OCI-LY3 (cell line): Measurements from ENCODE around the gene NT5M.
"Not testable (repeated sequence)": the region's sequence is repeated elsewhere in the genome, so short reads cannot be mapped to it uniquely, and the experiment has no call there.

Source experiments
- H2AFZ ChIP-seq: fragments of 200-600, 300-600 bp; shearing (Covaris generic); 2 replicates; pipeline ENCODE4 v1.6.0; 2014; ENCODE audit warnings: antibody characterized with exemption, low read depth, low read length
- H3K27ac ChIP-seq: fragments of 200-600, 300-600 bp; sonication (generic); 2 replicates; pipeline ENCODE4 v1.5.1; 2014; ENCODE audit warnings: mild to moderate bottlenecking, low read length, moderate library complexity, mixed read lengths
- H3K27me3 ChIP-seq: fragments of 200-600, 300-600 bp; sonication (generic); 2 replicates; pipeline ENCODE4 v1.6.1; 2014; ENCODE audit warnings: low read depth, low read length, mixed read lengths
- H3K36me3 ChIP-seq: fragments of 200-600, 300-600 bp; sonication (generic); replicated peaks from 2 replicates; pipeline ENCODE3; 2014; ENCODE audit warnings: low read depth, low read length, mixed read lengths
- H3K4me1 ChIP-seq: fragments of 300-600, 200-600 bp; sonication (generic); 2 replicates; pipeline ENCODE4 v1.6.1; 2014; ENCODE audit warnings: low read length, mixed read lengths
- H3K4me2 ChIP-seq: fragments of 200-600, 300-600 bp; sonication (generic); 2 replicates; pipeline ENCODE4 v1.6.1; 2014; ENCODE audit warnings: low read length, mixed read lengths
- H3K4me3 ChIP-seq: fragments of 300-600, 200-600 bp; sonication (generic); 2 replicates; pipeline ENCODE4 v1.5.1; 2014; ENCODE audit warnings: antibody characterized with exemption, mild to moderate bottlenecking, low read length, moderate library complexity
- H3K79me2 ChIP-seq: fragments of 300-600, 200-600 bp; shearing (Covaris generic); 2 replicates; pipeline ENCODE4 v1.6.1; 2014; ENCODE audit warnings: mild to moderate bottlenecking, low read length, mixed read lengths
- H3K9ac ChIP-seq: fragments of 300-600, 200-600 bp; shearing (Covaris generic); 2 replicates; pipeline ENCODE4 v1.6.0; 2014; ENCODE audit warnings: mild to moderate bottlenecking, low read length, moderate library complexity
- H3K9me3 ChIP-seq: fragments of 200-600, 300-600 bp; shearing (Covaris generic); 2 replicates; pipeline ENCODE4 v1.6.1; 2014; ENCODE audit warnings: low read length, mixed read lengths; ENCODE audit not compliant: insufficient read depth
- H4K20me1 ChIP-seq: fragments of 200-600, 300-600 bp; sonication (generic); 2 replicates; pipeline ENCODE4 v1.6.1; 2016; ENCODE audit warnings: low read length, mixed read lengths; ENCODE audit not compliant: insufficient read depth
- EZH2phosphoT487 ChIP-seq: fragments of 200-600 bp; shearing (Covaris generic); IDR thresholded peaks from 2 replicates; pipeline ENCODE4 v1.6.1; 2018; ENCODE audit warnings: antibody characterized with exemption, mixed run types, low read depth
- TF ChIP-seq, protein P1 (sequence below): fragments of 200-600, 300-600 bp; sonication (generic); IDR thresholded peaks from 2 replicates; pipeline ENCODE4 v1.5.1; 2014; ENCODE audit warnings: antibody characterized with exemption, low read length, low read depth

The NT5M gene

DNA sequence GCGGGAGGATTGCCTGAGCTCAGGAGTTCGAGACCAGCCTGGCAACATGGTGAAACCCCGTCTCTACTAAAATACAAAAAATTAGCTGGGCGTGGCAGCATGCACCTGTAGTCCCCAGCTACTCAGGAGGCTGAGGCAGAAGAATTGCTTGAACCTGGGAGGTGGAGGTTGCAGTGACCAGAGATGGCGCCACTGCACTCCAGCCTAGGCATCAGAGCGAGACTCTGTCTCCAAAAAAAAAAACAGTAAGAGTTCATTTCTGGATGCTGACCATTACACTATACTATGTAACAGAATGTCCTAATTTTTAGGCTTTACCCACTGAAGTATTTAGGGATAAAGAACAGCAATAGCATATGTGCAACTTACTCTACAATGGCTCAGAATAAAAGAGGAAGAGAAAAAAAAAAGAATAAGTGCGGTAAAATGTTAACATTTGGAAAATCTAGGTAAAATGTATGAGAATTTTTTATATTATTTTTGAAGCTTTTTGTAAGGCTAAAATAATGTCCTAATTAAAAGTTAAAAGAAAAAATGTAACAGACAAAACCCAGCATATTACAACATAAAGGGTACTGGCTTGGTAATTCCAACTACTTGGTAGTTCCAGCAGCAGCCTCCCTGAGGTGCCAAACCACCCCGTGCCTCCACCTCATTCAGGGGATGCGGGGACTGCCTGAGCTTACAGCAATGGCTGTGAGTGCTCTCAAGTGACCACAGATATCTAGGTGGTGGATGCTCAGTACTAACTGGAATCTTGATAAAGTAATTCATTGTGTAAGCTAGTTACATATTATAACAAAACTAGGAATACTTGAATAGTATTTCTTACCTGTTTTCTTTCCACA lies 33.0 kb upstream of the NT5M start:
- Histone ChIP-seq H3K9ac (no peak overlapping the region), H3K36me3 (peaks cover 19% of the 10 kb centered on the region), H2AFZ (no peak overlapping the region), H3K9me3 (no peaks in the 10 kb centered on the region), H3K27me3 (no peaks in the 10 kb centered on the region), H3K4me2 (no peak overlapping the region), H3K4me3 (no peak overlapping the region), H3K4me1 (no peaks in the 10 kb centered on the region), H3K79me2 (peaks cover 5% of the 10 kb centered on the region; the same call in 1 of the 2 replicates), H4K20me1 (no peaks in the 10 kb centered on the region), H3K27ac (no peak overlapping the region)
- TF ChIP-seq, protein P1, sequence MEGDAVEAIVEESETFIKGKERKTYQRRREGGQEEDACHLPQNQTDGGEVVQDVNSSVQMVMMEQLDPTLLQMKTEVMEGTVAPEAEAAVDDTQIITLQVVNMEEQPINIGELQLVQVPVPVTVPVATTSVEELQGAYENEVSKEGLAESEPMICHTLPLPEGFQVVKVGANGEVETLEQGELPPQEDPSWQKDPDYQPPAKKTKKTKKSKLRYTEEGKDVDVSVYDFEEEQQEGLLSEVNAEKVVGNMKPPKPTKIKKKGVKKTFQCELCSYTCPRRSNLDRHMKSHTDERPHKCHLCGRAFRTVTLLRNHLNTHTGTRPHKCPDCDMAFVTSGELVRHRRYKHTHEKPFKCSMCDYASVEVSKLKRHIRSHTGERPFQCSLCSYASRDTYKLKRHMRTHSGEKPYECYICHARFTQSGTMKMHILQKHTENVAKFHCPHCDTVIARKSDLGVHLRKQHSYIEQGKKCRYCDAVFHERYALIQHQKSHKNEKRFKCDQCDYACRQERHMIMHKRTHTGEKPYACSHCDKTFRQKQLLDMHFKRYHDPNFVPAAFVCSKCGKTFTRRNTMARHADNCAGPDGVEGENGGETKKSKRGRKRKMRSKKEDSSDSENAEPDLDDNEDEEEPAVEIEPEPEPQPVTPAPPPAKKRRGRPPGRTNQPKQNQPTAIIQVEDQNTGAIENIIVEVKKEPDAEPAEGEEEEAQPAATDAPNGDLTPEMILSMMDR = peak; percentile 26; the same call in 1 of the 2 replicates
- TF ChIP-seq EZH2phosphoT487 = no peak

DNA sequence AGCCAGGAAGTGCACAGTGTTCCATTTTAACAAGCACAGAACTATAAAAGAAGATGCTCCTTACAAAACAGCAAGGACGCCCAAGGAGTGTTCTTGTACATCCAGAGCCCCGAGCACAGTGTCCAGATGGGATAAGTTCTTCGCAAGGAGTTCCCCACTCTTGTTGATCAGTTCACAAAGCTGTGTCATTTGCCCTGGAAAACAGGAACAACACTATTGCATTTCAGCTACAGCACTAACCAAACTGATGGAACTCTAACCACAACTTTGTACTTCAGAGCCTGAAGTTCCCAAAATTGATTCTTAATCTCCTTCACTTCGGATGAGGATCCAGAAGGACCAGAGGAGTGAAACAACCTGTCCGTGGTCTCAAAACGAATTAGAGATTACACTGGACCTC lies 27.2 kb upstream of the NT5M start:
- no peak overlapping the region for H3K27ac ChIP-seq
- H3K36me3 ChIP-seq = peaks cover 3% of the 10 kb centered on the region
- no peaks in the 10 kb centered on the region for H3K9me3 ChIP-seq
- no peak overlapping the region for H3K4me2 ChIP-seq
- peaks cover 9% of the 10 kb centered on the region for H3K4me1 ChIP-seq
- no peaks in the 10 kb centered on the region for H3K27me3 ChIP-seq
- no peak overlapping the region for H2AFZ ChIP-seq
- no peak overlapping the region for H3K4me3 ChIP-seq
- no peak overlapping the region for H3K9ac ChIP-seq
- no peak for TF ChIP-seq EZH2phosphoT487
- peaks cover 16% of the 10 kb centered on the region for H4K20me1 ChIP-seq
- H3K79me2 ChIP-seq = peaks cover 57% of the 10 kb centered on the region

DNA sequence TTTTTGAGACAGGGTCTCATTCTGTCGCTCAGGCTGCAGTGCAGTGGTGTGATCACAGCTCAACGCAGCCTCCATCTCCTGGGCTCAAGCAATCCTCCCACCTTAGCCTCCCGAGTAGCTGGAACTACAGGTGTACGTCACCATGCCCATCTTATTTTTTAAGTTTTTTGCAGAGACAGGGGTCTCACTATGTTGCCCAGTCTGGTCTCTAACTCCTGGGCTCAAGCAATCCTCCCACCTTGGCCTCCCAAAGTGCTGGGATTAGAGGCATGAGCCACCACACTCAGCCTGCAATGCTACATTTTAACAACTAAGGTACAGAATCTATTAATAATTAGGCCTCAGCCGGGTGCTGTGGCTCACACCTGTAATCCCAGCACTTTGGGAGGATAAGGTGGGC lies 25.7 kb upstream of the NT5M start:
- H3K36me3 ChIP-seq, H3K9ac ChIP-seq, H3K27me3 ChIP-seq, H3K4me3 ChIP-seq, H3K4me2 ChIP-seq, H3K27ac ChIP-seq, H2AFZ ChIP-seq, H3K9me3 ChIP-seq: not testable (repeated sequence)
- H4K20me1 ChIP-seq = peaks cover 16% of the 10 kb centered on the region
- peaks cover 56% of the 10 kb centered on the region for H3K79me2 ChIP-seq
- H3K4me1 ChIP-seq = peaks cover 14% of the 10 kb centered on the region

DNA sequence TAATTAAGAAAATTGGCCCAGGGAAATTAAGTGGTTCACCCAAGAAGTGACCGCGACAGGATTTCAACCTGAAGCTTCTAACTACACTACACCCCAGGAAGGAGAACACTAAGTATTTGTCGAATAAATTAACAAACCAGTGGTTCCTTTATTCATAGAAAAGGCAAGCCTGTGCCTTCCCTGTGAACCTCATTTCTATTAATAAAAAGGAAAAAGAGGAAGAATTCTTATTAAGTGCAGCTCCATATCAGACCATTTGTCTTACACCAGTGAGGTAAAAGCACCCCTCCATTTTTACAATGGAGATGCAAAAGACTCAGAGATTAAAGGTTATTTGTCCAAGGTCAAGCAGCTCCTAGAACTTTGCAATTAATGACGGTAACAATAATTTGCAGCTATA lies 23.9 kb upstream of the NT5M start:
- Histone ChIP-seq H3K27me3 (no peaks in the 10 kb centered on the region), H3K4me3 (peak overlapping the region; percentile 99), H3K36me3 (peaks cover 3% of the 10 kb centered on the region), H3K27ac (no peak overlapping the region), H3K79me2 (peaks cover 52% of the 10 kb centered on the region), H3K4me2 (peak overlapping the region; percentile 75), H2AFZ (no peak overlapping the region), H4K20me1 (peaks cover 16% of the 10 kb centered on the region), H3K4me1 (peaks cover 17% of the 10 kb centered on the region), H3K9ac (peak overlapping the region; percentile 65; the same call in 1 of the 2 replicates), H3K9me3 (no peaks in the 10 kb centered on the region)
- no peak for TF ChIP-seq EZH2phosphoT487
- TF ChIP-seq, protein P1 = no peak
